Measurements from ENCODE around the gene DGKB.

Gene DGKB

DNA sequence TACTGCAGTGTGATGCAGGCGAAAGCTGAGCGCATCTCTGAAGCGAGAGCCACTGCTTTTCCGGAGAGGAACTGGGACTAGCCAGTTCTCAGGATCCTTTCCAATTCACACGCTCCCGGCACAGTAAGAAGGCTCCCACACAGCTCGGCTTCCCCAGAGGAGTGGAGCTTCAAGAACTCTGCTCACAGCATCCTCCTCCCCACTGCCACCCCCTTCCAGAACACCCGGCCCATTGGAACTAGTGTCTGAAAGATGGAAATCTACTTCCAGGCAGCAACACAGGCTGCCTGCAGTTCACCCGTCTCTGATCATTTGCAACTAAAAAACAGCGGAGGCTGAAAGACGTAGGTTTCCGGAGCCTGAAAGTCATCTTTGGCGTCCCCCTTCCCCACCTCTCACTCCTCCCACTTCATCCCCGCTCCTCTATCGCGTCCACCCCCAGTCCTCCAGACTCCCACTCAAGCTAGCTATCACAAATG, at the start of gene DGKB:
DGKB (minus strand) TSS at position 163 of the 479 bp plus-strand sequence.
- DNase-seq (ENCODE audit: low read depth) = no peak

DNA sequence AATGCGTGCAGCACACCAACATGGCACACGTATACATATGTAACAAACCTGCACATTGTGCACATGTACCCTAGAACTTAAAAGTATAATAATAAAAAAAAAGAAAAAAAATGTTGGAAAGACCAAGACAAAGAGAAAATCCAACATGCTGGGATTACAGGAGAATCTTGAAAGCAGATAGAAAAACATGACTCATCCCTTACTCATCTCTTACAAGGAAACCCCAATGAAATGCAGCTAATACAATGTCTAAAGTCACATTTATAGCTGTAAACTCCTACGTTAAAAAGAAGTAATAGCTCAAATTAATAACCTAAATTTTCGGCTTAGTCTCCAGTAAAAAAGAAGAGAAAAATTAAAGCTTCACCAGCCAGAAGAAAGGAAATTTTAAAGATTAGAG, 47.5 kb upstream of the DGKB start:
- DNase-seq (ENCODE audit: low read depth) = no peak

DNA sequence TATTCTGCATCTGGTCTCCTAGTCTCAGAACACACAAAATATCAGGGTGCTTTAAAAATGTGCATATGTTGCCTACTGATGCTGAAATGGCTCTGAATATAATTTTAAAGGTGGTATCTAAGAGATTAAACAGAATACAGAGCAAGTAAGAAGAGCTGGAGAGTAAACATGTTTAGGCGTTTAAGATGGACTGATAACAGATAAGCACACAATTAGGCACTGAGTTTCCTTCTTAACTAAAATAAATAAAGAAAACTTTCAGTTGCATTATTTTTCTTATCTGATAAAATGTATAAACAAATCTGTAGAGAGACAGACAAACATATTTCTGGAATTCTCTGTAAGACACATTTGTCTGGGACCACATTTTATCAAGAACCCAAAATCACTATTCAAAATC, 35.6 kb upstream of the DGKB start:
- DNase-seq (ENCODE audit: low read depth) = no peak

DNA sequence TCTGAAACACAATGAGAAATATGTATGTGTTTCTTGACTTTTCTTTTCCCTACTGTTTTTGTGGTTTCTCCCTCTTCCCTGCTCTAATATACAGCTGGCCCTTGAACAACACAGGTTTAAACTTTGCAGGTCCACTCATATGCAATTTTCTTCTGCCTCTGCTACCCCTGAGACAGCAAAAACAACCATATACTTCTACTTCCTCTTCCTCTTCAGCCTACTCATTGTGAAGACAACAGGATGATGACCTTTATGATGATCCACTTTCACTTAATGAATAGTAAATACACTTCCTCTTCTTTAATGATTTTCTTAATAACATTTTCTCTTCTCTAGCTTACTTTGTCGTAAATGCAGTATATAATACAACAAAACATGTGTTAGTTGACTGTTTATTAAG, 35.0 kb upstream of the DGKB start:
- DNase-seq (ENCODE audit: low read depth) = no peak

DNA sequence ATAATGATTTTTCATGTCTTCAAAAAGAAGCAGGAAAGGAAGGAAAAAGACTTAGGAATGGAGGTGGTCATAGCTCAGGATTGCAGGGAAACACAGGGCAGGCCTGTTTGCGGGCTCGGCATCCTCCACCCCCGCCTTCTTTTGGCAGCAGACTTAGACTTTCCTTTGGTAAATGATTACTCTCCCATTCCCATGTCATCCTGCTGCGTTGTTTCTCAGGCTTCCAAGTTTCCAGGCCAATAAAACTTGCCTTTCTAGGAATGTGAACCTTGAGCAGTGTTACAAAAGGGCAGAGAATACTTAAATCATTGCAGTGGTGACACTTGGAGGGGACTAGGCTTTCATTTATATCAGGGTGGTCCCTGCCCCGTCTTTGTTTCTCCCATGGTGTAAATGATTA, 34.0 kb upstream of the DGKB start:
- no peak for DNase-seq (ENCODE audit: low read depth)

DNA sequence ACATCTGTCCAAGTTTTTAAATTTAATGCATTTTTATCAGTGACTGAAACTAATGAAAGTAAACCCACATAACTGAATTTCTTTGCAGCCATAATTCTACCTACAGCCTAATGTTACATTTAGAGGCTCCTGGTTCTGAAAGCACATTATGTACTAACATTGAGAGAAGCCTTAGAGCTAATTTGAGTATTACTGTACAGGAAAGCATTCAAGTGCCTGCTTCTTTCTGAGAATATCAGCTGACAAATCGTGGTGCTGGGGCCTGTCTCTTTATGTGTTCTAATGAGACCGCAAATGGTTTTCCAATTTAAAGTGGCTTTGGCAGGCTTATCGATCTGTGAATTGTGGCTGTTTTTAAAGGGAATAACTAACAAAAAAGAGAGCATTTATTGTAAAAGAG, 32.3 kb upstream of the DGKB start:
- no peak for DNase-seq (ENCODE audit: low read depth)

DNA sequence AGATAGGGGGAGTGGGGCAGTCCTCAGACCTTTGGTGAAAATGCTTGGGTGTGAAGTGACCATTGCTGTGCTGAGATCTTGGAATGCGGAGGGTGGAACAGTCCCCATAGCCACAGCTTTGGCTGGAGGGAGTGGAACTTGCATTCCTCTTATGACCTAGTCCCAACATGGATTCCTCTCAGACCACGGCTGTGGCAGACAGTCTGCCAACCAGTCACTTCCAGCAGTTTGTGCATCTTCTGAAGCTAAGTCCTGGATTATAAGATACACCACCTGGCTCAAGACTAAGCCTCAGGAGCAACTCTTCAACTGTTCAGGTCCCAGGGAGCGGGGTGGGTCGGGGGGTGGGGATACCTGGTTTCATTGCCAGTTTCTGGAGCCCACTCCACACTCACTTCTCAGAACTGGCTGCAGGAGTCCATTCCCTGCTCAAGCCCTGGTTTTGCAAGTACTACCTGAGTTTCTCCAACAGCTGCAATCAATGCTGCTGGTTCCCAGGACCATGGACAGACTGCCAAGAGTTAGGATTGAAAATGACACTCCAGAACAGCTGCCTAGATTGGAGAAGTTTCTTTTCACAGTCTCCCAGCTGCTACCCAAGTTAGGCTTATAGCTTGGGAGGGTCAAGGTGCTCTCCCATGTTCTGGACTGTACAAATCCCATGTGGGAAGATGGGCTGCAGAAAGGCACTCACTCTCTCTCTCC, 29.1 kb upstream of the DGKB start:
- no peak for DNase-seq (ENCODE audit: low read depth)

DNA sequence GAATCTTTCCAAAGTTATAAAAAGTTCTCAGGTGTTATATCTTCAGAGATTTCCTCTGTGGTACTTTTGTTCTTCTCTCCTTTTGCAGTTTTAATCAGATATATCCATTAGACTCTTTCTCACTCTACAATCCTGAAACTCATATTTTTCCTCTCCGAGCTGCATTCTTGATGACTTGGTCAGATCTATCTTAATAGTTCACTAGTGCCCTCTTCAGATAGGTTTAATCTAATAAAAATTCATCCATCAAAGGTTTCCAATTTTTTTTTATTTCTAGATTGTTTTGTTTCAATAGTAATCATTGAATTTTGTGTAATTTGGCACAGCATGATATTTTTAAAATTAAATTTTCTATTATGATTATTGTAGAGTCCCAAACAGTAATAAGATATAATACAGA, 21.8 kb upstream of the DGKB start:
- no peak for DNase-seq (ENCODE audit: low read depth)

DNA sequence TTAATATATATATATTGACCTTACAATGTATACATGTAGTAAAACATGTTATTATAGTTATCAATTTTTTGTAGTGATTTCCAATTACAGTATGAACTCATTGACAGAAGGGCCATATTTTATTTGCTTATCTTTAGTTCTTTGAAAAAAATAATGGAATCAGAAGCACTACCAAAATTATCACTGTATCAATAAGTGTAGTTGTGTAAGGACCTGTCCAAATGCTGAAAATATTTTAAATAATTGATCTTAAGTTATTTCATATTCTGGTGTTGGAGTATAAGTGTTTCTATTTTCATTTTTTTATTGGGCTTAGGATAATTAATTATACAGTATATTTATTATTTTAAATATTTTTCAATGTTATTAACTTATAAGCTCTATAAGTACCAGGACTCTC, 8.5 kb upstream of the DGKB start:
- no peak for DNase-seq (ENCODE audit: low read depth)

DNA sequence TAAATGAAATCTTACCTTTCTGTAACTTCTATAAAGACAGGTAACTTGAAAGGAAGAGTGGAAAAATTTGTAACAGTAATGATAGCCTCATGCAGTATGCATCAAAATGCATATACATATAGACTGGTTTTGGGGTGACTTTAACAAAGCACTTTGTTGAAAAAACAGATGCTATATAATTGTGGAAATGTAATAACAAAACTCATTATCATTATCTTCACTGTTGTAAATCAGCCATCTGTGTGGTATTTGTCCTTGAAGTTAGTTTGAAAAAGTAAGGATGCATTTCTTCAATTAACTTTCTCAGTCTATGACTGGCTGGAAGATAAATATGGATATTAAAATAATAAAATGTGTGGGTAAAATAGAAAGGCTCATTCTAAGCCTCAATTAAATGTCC, 6.1 kb upstream of the DGKB start:
- no peak for DNase-seq (ENCODE audit: low read depth)

DNA sequence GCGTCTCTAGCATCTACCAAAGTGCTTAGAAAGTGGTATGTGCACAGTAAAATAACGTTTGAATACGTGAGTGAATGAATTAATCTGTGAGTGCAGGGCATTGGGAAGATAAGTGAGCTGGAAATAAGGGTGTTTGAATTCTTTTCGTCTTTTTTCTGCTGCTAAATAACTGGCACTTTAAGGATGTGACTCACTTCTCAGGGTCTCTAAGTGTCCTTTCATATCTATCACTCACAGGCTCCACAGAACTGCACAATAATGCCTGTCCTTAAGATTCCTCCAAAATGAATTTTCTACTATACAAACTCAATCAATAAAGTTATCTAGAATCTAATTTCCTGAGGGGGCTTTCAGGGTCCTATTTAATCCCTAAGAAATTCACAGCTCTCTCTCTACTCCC, 3.2 kb upstream of the DGKB start:
- no peak for DNase-seq (ENCODE audit: low read depth)

DNA sequence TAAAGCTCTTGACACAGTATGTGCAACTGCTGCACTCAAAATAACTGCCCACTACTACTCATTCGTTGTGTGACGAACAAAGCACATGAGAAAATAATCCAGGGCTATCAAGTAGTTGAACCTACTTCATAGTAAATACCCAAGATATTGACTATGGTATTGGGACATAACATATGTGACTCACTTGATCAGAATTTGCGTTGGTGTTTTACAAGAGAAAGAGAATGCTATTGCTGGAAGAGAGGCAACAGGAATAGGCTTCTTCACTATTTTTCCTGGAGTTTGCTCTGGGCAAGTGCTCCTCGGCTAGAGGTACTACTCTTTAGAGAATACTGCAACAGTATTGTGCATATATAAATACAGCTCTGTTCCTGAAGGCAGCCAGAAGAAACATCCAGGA, 2.5 kb downstream of the DGKB start:
- DNase-seq (ENCODE audit: low read depth) = no peak

DNA sequence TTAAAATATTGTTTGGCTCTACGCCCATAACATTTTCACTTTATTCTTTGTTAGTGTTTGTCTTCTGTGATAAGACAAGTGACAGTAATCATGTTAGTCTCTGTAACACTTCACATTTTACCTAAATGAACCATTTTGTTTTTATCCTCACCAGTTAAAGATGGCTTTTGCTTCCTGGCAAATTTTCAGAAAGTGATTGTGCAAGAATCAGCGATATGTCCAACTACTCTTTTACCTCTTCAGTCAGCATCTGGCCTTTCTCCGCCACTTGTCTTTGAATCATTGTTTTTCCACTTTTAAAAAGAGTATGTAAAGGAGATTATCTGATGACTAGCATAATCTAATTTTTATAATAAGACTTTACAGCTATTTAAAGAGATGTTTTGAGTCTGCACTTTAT, 3.5 kb downstream of the DGKB start:
- no peak for DNase-seq (ENCODE audit: low read depth)

DNA sequence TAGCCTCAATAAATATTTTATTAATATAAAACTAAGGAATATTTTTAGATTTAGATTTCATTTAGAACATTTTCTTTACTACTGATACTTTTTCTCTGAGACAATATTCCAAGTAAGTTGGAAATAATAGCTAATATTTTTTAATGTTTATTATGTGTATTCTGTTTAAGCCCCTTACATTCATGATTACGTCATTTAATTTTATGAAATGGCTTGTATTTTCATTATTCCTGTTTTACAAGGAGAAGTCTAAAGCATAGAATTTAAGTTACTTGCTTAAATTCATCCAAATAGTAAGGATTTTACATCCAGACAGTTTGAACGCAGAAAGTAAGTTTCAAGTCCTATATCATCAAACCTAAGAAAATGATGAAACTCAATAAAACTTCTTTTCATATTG, 6.1 kb downstream of the DGKB start:
- DNase-seq (ENCODE audit: low read depth) = no peak

DNA sequence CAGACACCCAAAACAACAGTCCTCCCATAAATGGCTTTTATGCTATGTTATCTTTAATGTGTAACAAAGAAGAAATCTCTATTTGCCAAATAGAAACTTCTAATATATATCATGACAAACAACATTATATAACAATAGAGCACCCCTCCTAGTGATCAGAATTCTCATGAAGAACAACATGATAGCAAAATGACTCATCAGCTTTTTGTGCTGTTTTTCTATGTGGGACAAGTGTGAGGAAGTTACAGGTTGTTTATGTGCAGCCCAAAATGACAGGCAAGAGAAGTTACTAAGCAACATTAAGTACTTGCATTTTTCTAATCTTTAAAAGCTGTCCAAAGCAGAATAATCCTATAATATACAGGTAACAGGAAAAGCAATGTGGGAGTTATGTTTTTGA, 7.7 kb downstream of the DGKB start:
- no peak for DNase-seq (ENCODE audit: low read depth)

DNA sequence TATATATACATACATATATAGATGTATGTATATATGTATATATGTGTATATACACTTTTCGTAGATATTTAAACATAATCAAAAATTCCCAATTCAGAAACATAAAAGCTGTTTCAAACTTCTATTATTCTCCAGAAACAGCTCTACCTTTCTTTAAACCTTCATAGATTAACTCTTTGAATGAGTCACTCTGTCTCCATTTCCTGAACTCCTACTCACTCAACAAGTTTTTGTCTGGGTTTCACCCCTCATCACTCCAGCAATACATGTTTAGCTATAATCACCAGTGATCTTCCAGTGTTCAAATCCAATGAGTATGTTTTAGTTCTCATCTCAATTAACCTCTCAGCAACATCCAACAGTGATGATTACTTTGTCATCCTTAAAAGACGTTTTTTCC, 9.6 kb downstream of the DGKB start:
- no peak for DNase-seq (ENCODE audit: low read depth)

DNA sequence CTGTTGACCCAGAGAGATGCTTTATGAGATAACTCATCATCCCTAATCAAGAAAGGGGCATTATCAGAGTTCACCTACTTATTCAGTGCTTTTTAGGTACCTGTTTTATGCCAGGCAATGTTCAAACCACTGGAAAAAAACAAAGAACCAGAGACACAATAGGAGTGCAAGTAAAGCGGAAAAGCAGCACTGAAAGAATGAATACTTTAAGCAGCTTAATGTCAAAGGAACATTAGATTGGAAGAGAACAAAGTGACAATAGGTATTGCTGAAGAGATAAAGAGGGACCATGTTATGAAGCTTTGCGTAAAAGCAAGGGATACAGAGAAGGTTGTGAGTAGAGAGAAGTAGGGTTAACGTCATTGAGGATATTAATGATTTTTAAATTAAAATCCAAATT, 11.3 kb downstream of the DGKB start:
- DNase-seq (ENCODE audit: low read depth) = no peak

DNA sequence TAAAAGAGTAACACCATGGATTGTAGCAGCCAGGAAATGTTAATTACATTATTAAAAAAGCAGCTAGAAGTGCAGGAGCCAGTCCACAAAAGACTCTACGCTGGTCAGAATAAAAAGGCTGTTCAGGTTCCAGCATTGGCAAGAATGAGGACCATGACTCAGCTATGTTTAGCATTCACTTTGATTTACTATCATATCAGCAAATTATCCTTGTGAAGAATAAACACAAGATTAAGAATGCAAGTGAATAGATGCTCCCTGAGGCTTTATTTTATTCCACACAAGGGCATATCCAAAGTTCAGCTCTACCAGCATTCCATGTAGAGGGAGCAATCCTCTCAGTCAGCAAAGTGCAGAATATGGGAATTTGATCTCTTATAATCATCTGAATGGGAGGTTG, 13.6 kb downstream of the DGKB start:
- no peak for DNase-seq (ENCODE audit: low read depth)

DNA sequence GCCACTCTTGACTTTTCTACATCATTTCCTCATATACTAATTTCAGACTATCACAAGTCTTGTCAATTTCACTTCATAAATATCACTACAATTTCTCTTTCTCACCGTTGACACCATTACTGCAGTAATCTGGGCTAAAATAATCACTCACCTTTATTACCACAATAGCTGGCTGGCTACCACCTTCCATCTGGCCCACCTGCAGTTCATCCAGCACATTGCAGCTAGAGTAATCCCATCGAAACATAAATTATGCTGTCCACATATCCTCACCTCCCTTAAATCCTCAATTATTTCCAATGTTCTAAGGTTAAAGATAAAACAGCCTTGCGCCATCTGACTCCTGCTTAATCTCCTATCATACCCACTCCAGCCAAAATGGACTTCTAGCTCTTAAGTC, 16.0 kb downstream of the DGKB start:
- no peak for DNase-seq (ENCODE audit: low read depth)

DNA sequence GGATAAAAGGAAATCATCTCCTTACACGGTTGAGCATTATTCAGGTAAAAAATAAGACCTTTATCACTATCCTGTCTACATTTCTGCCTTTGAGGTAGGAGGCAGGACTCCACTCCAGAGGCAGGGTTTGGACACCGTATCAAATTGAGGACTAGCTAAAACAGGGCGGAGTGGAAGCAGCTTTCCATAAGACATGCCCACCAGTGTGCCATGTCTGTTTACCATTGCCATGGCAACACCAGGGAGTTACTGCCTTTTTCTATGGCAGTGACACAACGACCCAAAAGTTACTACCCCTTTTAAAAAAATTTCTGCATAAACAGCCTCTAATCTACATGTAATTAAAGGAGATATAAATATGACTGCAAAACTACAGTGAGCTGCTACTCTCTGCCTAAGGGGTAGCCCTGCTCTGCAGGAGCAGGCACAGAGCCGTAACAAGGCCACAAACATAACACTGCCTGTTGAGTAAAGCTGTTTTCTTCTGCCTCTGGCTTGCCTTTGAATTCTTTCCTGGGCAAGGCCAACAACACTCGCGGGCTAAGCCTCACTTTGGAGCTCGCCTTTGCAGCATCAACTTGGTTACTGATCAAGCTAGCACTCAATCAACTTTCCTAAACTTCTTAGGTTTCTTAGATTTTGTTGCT, 26.5 kb downstream of the DGKB start:
- DNase-seq (ENCODE audit: low read depth) = no peak

DNA sequence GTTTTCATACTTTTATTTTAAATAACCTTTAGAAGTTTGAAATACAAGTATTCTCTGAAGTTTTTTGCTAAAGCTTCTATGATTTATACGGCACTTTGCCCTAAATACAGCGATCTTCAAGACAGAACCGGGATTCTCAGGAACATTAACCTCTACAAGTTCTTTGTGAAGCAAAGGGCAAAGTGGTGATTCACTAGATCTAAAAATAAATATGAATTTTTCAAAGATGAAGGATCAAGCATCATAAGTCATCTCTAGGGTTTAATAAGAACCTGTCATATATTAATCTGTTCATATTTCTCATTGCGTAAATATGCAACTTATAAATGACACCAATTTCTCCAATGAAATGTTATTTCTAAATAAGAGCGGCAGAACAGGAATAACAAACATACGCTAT, 30.7 kb downstream of the DGKB start:
- DNase-seq (ENCODE audit: low read depth) = no peak

DNA sequence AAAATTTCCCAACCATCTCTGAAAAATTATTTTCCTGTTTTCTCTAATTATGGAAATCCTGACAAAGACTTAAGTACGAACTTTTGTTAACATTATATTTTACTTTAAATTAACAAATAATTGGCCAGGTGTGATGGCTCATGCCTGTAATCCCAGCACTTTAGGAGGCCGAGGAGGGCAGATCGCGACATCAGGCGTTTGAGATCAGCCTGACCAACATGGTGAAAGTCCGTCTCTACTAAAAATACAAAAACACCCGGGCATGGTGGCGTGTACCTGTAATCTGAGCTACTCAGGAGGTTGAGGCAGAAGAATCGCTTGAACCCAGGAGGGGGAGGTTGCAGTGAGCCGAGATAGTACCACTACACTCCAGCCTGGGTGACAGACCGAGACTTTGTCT, 32.2 kb downstream of the DGKB start:
- DNase-seq (ENCODE audit: low read depth) = no peak

DNA sequence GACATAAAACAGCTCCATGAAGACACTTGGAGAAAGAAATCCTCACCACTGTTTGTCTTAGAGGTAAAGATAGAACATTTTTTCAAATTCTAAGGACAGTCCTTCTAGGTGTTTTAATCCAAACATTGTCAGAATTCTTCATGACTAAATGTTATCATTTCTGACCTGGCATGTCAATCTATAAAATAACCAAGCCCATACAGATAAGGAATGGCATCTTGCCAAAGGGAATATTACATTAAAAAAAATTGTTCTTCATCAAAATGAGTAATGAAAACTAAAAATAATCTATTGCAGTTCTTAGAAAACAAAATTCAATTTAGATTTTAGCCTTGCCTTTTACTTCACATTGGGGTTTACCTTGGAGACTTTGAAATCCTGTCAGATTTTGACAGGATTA, 33.6 kb downstream of the DGKB start:
- DNase-seq (ENCODE audit: low read depth) = no peak

DNA sequence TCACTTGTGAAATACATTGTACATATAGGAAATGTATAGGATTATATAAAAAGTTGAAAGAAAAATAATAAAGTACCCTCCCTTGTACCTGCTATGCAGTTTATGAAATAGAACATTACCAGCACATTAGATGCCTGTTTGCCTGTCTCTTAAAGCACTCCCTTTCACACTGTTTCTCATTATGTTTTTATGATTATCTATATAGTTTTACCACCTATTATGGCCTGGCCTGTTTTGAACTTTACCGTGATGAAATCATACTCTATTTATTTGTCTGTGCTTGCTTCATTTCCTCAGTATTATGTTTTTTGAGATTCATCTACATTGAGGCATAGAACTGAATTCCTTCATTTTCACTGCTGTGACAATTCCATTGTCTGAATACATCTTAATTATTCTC, 41.1 kb downstream of the DGKB start:
- DNase-seq (ENCODE audit: low read depth) = no peak
